HUES6 (cell line): ENCODE data around the gene SETD2.
"Not testable (repeated sequence)": the region's sequence is repeated elsewhere in the genome, so short reads cannot be mapped to it uniquely, and the experiment has no call there.

Source experiments
- H3K27ac ChIP-seq: 2 replicates; pipeline ENCODE4 v1.7.0; 2013; ENCODE audit warnings: low read depth, mild to moderate bottlenecking, low read length, inconsistent platforms
- H3K27me3 ChIP-seq: 2 replicates; pipeline ENCODE4 v1.6.1; 2013; ENCODE audit warnings: low read length; ENCODE audit not compliant: control insufficient read depth, insufficient read depth
- H3K36me3 ChIP-seq: 2 replicates; pipeline ENCODE4 v1.6.1; 2013; ENCODE audit warnings: low read length; ENCODE audit not compliant: control insufficient read depth, insufficient read depth
- H3K4me1 ChIP-seq: 2 replicates; pipeline ENCODE4 v1.6.1; 2013; ENCODE audit warnings: low read length; ENCODE audit not compliant: control insufficient read depth, insufficient read depth
- H3K4me3 ChIP-seq: 2 replicates; pipeline ENCODE4 v1.5.1; 2013; ENCODE audit warnings: low read depth, low read length
- H3K9ac ChIP-seq: one replicate; pipeline ENCODE4 v1.6.1; 2013; ENCODE audit warnings: mild to moderate bottlenecking, low read length
- H3K9me3 ChIP-seq: 2 replicates; pipeline ENCODE4 v1.6.1; 2013; ENCODE audit warnings: low read depth, low read length; ENCODE audit not compliant: control insufficient read depth, insufficient read depth

Gene SETD2

DNA sequence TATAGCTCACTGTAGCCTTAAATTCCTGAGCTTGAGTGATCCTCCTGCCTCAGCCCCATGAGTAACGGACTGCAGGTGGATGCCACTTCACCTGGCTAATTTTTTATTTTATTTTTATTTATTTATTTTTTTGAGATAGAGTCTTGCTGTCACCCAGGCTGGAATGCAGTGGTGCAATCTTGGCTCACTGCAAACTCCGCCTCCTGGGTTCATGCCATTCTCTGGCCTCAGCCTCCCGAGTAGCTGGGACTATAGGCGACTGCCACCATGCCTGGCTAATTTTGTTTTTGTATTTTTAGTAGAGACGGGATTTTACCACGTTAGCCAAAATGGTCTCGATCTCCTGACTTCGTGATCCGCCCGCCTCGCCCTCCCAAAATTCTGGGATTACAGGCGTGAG, 16.1 kb upstream of the SETD2 start:
- H3K4me3 ChIP-seq, H3K9me3 ChIP-seq, H3K4me1 ChIP-seq, H3K27ac ChIP-seq, H3K27me3 ChIP-seq, H3K9ac ChIP-seq: not testable (repeated sequence)
- peaks cover 28% of the 10 kb centered on the region for H3K36me3 ChIP-seq

DNA sequence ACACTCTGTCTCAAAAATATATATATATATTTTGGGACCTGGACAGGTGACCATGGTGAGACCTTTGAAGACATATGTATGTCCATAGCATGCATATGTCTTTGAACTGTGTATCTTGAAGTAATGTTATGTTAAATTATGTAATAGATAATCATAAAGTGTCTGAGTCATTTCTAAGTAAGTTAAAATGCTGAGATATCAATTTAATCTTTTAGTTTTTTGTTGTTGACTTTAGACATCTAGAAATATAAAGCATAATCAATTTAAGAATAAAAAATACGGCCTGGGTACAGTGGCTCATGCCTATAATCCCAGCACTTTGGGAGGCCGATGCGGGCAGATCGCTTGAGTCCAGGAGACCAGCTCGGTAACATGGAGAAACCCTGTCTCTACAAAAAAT, 12.7 kb upstream of the SETD2 start:
- Histone ChIP-seq H3K4me1 (no peaks in the 10 kb centered on the region), H3K9me3 (no peaks in the 10 kb centered on the region), H3K36me3 (peaks cover 26% of the 10 kb centered on the region), H3K4me3 (no peak overlapping the region), H3K27me3 (no peaks in the 10 kb centered on the region), H3K27ac (no peak overlapping the region), H3K9ac (no peak overlapping the region)

DNA sequence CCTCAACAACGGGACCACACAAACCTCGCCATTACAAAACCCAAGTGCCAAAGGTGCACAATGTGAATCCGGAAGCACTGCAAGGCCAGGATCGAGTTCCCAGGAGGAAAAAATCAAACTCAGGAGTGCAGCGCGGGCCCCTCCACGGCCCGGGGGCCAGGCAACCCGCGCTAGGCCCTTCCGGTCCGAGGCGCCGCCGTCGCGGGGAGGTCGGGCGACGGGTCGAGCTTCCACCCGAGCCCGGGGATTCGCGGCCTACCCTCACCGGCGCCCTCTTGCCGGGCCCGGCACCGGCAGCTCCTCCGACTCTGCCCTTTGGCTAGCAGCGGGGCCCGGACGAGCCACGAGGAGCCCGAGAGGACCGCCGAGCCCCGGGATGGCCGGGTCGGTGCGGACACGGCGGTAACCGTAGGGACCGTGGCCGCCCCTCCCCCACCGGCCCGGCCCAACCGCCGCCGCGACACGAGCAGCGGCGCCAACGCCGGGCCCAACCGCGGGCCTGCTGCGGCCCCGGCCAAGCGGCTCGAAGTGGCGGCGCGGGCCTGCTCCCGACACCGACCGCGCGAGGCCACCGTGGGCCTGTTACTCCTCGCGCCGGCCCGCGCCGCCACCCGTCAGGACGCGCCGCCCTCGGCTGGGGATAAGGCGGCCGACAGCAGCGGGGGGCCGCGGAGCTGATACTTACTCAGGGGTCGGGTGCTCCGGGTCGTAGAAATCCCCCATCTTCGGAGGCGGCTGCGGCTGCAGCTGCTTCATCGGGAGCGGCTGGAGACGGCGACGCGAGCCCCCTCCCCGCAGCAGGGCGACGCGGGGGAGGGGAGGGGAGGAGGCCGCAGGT, 525 bp downstream of the SETD2 start:
- Histone ChIP-seq H3K4me1 (peaks cover 36% of the 10 kb centered on the region), H3K9me3 (no peaks in the 10 kb centered on the region), H3K9ac (peak overlapping the region; percentile 93), H3K27ac (peak overlapping the region; percentile 93), H3K36me3 (no peaks in the 10 kb centered on the region), H3K27me3 (no peaks in the 10 kb centered on the region), H3K4me3 (peak overlapping the region; percentile 91)

DNA sequence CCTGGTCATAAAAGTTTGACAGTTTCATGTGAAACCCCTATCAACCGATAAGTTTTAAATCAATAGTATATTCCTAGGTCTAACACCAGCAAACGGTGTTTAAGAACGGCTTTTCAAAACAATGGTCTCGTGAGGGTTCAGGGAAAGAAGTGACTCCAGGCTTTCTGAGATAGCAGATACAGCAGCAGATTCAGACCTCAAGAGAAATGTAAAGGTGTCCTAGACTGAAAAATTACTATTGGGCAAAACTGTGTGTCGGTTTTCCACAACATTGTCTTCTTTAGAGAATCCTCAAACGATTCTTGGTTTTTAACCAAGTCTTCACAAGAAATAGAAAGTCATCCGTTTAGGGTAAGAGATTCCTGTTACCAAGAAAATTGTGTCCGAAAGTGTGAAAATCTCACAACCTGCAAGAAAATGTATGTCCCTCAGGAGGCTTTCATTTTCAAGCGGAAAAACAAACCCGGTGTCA, 1.2 kb downstream of the SETD2 start:
- Histone ChIP-seq H3K27ac (peak overlapping the region; percentile 93), H3K4me1 (peaks cover 36% of the 10 kb centered on the region), H3K27me3 (no peaks in the 10 kb centered on the region), H3K9me3 (no peaks in the 10 kb centered on the region), H3K4me3 (peak overlapping the region; percentile 91), H3K9ac (peak overlapping the region; percentile 93), H3K36me3 (no peaks in the 10 kb centered on the region)

DNA sequence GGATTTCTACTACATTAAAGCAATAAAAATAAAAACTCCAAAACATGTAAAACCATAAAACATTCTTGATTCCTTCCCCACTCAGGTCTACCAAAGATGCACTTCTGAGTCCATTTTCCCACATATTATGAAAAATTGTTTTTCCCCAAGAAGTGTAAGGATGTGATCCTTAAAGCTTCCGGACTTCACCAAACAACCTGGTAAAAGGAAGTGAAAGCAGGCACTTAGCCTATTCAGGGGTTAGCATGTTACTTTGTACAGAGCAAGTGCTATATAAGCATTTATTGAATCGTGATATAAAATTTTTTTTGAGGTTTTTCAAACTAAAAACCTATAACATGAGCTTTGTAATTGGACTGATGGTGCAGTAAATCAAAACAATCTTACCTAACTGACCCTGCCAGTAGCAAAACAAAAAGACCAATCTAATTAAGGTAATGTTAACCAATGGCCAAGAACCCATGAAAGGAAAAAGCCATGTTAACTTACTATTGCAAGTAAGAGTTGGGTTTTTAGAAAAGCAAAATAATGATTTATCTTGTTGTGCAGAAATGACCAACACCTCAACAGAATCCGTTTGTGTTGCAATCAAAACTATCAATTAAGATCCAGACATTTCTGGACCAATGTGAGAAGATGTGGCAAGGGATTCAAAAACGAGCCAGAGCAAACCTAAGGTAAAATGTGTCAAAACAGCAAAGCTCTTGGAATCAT, 1.8 kb downstream of the SETD2 start:
- Histone ChIP-seq H3K36me3 (no peaks in the 10 kb centered on the region), H3K4me3 (peak overlapping the region; percentile 91), H3K4me1 (peaks cover 36% of the 10 kb centered on the region), H3K9ac (peak overlapping the region; percentile 93), H3K27ac (no peak overlapping the region), H3K9me3 (no peaks in the 10 kb centered on the region), H3K27me3 (no peaks in the 10 kb centered on the region)

DNA sequence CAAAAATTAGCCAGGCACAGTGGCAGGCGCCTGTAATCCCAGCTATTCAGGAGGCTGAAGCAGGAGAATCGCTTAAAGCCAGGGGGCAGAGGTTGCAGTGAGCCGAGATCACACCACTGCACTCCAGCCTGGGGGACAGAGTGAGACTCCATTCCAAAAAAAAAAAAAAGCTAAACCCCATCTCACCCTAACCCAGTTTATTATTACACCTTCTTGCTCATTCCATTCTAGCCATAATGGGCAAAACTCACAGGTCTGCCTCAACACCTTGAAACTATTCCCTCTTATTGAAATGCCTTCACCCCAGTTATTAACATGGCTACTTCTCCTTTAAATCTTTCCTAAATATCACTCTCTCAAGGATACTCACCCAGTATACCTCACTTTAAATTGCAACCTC, 4.1 kb downstream of the SETD2 start:
- H3K4me1 ChIP-seq: peaks cover 31% of the 10 kb centered on the region
- H3K9me3 ChIP-seq: no peaks in the 10 kb centered on the region
- no peaks in the 10 kb centered on the region for H3K27me3 ChIP-seq
- H3K9ac ChIP-seq: no peak overlapping the region
- H3K36me3 ChIP-seq: no peaks in the 10 kb centered on the region
- H3K4me3 ChIP-seq: no peak overlapping the region
- no peak overlapping the region for H3K27ac ChIP-seq

DNA sequence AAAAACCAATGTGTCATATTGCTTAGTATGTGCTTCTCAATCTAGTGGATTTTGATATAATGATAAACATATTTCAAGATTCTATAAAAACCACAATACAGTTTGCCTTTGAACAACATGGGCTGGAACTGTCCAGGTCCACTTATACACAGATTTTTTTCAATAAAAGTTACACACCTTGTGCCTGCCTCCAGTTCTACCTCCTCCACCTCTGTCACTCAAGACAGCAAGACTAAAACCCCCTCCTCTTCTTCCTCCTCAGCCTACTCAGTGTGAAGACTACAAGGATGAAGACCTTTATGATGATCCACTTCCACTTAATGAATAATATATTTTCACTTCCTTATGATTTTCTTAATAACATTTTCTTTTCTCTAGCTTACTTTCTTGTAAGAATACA, 5.7 kb downstream of the SETD2 start:
- H3K36me3 ChIP-seq: no peaks in the 10 kb centered on the region
- H3K9me3 ChIP-seq: no peaks in the 10 kb centered on the region
- H3K4me1 ChIP-seq: peaks cover 31% of the 10 kb centered on the region
- H3K27ac ChIP-seq: no peak overlapping the region
- H3K9ac ChIP-seq: no peak overlapping the region
- H3K4me3 ChIP-seq: no peak overlapping the region
- no peaks in the 10 kb centered on the region for H3K27me3 ChIP-seq

DNA sequence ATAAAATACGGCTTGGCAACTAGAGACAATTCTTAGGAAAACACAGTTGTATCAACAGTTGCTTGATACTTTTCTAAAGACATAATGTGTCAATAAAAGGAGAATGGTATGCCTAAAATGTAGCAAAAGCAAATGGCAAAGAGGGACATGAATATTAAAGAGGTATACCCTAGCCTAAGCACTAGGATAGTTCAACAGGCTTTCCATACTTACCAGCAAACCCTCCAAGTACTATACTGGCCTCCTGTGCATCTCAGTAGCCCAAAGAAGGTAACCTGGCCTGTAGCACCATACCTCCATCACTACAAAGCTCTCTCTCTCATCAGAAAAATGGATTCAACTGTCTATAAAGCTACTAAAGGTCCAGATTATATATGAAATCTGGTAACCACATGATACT, 7.5 kb downstream of the SETD2 start:
- no peaks in the 10 kb centered on the region for H3K27me3 ChIP-seq
- peaks cover 33% of the 10 kb centered on the region for H3K4me1 ChIP-seq
- H3K4me3 ChIP-seq: no peak overlapping the region
- no peak overlapping the region for H3K9ac ChIP-seq
- H3K27ac ChIP-seq: no peak overlapping the region
- no peaks in the 10 kb centered on the region for H3K9me3 ChIP-seq
- no peaks in the 10 kb centered on the region for H3K36me3 ChIP-seq

DNA sequence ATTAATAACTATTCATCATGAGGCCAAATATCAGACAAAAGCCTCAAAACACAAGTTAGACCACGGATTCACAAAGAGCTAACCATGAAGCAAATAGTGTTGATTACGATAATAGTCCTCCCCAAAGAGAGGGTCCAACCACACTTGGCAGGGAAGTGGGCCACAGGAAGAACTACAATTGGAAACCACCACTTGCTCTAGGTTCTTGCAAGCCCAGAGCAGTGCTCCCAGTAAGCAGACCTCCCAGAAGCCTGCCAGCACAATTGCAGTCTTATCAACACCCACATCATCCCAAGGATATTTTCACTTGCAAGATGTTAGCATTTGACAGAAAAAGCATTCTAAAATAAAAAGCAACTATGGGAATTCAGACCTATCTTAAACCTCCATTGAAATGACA, 11.3 kb downstream of the SETD2 start:
- H3K4me3 ChIP-seq: no peak overlapping the region
- H3K36me3 ChIP-seq: no peaks in the 10 kb centered on the region
- H3K9ac ChIP-seq: no peak overlapping the region
- H3K27ac ChIP-seq: no peak overlapping the region
- H3K9me3 ChIP-seq: no peaks in the 10 kb centered on the region
- H3K4me1 ChIP-seq: peaks cover 13% of the 10 kb centered on the region
- H3K27me3 ChIP-seq: no peaks in the 10 kb centered on the region

DNA sequence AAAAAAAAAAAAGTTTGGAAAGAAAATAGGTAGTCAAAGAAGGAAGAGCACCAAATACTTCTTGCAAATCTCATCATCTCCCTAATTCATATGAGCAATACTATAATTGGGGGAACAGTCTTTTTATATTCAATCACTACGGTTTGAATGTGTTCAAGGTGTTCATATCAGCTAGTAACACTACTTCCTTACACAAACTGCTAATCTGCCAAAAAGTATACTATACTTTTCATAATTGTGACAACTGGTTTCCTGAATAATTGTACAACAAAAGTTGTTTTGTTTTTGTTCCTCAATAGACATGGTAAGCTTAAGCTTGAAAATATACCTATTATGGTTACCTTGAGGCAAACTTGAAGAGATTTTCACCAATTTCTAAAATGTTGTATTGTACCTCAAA, 12.1 kb downstream of the SETD2 start:
- Histone ChIP-seq H3K27me3 (no peaks in the 10 kb centered on the region), H3K9me3 (no peaks in the 10 kb centered on the region), H3K4me3 (no peak overlapping the region), H3K36me3 (no peaks in the 10 kb centered on the region), H3K9ac (no peak overlapping the region), H3K27ac (no peak overlapping the region), H3K4me1 (peaks cover 13% of the 10 kb centered on the region)

DNA sequence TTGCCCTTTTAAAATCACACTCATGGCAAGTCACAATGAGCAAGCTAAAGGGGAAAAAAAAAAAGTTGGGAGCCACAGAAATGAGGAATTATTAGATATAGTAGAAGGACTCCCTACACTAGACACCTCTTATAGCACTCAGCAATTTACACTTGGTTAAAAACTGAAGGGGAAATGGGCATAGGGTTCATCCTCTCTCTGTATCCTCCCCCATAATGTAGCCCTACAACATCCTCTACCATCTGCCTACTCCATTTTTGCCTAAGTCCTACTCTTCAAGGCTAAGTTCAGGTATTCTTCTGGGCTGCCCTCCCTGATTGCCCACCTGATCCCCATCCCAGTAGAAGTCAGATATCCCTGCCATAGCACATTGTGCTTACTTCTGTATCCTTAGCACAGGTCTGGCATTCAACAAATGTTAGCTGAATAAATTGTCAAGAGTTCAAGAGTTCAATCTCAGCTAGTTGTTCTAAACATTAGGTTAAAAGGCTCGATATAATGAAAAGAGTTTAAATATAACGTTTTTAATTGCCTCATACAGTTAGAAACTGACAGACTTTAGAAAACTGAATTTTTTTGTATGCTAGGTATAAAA, 14.5 kb downstream of the SETD2 start:
- Histone ChIP-seq H3K36me3 (no peaks in the 10 kb centered on the region), H3K27ac (no peak overlapping the region), H3K27me3 (no peaks in the 10 kb centered on the region), H3K4me3 (no peak overlapping the region), H3K9me3 (no peaks in the 10 kb centered on the region), H3K9ac (no peak overlapping the region), H3K4me1 (peaks cover 13% of the 10 kb centered on the region)
